HFFc6 (cell line): ENCODE measurements around the gene PTPRK. TPM values are rescaled to one million over a fixed set of nuclear protein-coding genes. Genes with fewer than 3 reads are reported as not detected.

Source experiments
- DNase-seq: peaks from one replicate; pipeline ENCODE4 v3.0.0-alpha.2; 2018
- H3K27ac Mint-ChIP-seq: 2 replicates; pipeline ENCODE4 v1.8.0; 2020; ENCODE audit warnings: mild to moderate bottlenecking, mixed read lengths
- H3K27me3 Mint-ChIP-seq: 2 replicates; pipeline ENCODE4 v1.8.0; 2021; ENCODE audit warnings: mild to moderate bottlenecking, moderate library complexity, mixed read lengths; ENCODE audit not compliant: insufficient read depth
- H3K36me3 Mint-ChIP-seq: 2 replicates; pipeline ENCODE4 v1.8.0; 2021; ENCODE audit warnings: low read depth, mixed read lengths
- H3K4me1 Mint-ChIP-seq: 2 replicates; pipeline ENCODE4 v1.8.0; 2020; ENCODE audit warnings: low read depth, mixed read lengths
- H3K4me3 Mint-ChIP-seq: 2 replicates; pipeline ENCODE4 v1.8.0; 2020; ENCODE audit warnings: mild to moderate bottlenecking, moderate library complexity, mixed read lengths
- H3K9me3 Mint-ChIP-seq: 2 replicates; pipeline ENCODE4 v1.8.0; 2020; ENCODE audit warnings: mild to moderate bottlenecking, mixed read lengths
- CTCF ChIP-seq: fragments of 200-600 bp; sonication (generic); IDR thresholded peaks from 2 replicates; pipeline ENCODE4 v1.5.0; 2021; ENCODE audit warnings: antibody characterized with exemption, mild to moderate bottlenecking
- total RNA-seq, 6 experiments: library from RNA; stranded (reverse); fragmentation: NEBNext Ultra II Directional; extraction: Animal tissue kit (Norgen Biotek cat#: 25700); gene quantifications; 2 replicates in 1 of 6; 3 replicates in 5 of 6; pipeline ENCODE4 v1.2.3, GENCODE V29; 2021

Gene PTPRK
- total RNA-seq, 6 experiments from 2014 or later: 92.8 to 104 (median 97.3) TPM

- TF ChIP-seq CTCF: no peak
- Mint-ChIP-seq H3K36me3 (peaks cover 21% of the 10 kb centered on the region), H3K27ac (no peak overlapping the region), H3K4me3 (no peak overlapping the region), H3K9me3 (no peaks in the 10 kb centered on the region), H3K27me3 (no peaks in the 10 kb centered on the region), H3K4me1 (peaks cover 8% of the 10 kb centered on the region; the same call in 1 of the 2 replicates)
- DNase-seq: no peak
Measured at GRCh38 chr6:128186729-128187128, 333.7 kb downstream of the PTPRK start.

GRCh38 chr6:128179876-128180438 lies 340.4 kb downstream of the PTPRK start:
- peaks cover 14% of the 10 kb centered on the region for H3K36me3 Mint-ChIP-seq
- H3K27ac Mint-ChIP-seq: no peak overlapping the region
- TF ChIP-seq CTCF: no peak
- no peaks in the 10 kb centered on the region for H3K9me3 Mint-ChIP-seq
- H3K4me1 Mint-ChIP-seq: peaks cover 10% of the 10 kb centered on the region
- DNase-seq: no peak
- no peaks in the 10 kb centered on the region for H3K27me3 Mint-ChIP-seq
- H3K4me3 Mint-ChIP-seq: no peak overlapping the region

GRCh38 chr6:128174724-128175123 lies 345.7 kb downstream of the PTPRK start:
- Mint-ChIP-seq H3K27me3 (no peaks in the 10 kb centered on the region), H3K9me3 (no peaks in the 10 kb centered on the region), H3K36me3 (peaks cover 7% of the 10 kb centered on the region; the same call in 1 of the 2 replicates), H3K4me1 (peaks cover 23% of the 10 kb centered on the region), H3K4me3 (no peak overlapping the region), H3K27ac (no peak overlapping the region)
- TF ChIP-seq CTCF: no peak
- DNase-seq: no peak

- Mint-ChIP-seq H3K9me3 (no peaks in the 10 kb centered on the region), H3K27ac (no peak overlapping the region), H3K36me3 (peaks cover 7% of the 10 kb centered on the region; the same call in 1 of the 2 replicates), H3K27me3 (no peaks in the 10 kb centered on the region), H3K4me1 (peaks cover 27% of the 10 kb centered on the region), H3K4me3 (no peak overlapping the region)
- TF ChIP-seq CTCF: no peak
- DNase-seq: no peak
Measured at GRCh38 chr6:128172752-128173682, 347.4 kb downstream of the PTPRK start.

- peaks cover 7% of the 10 kb centered on the region; the same call in 1 of the 2 replicates for H3K36me3 Mint-ChIP-seq
- no peak overlapping the region for H3K4me3 Mint-ChIP-seq
- H3K27me3 Mint-ChIP-seq: no peaks in the 10 kb centered on the region
- peaks cover 35% of the 10 kb centered on the region for H3K4me1 Mint-ChIP-seq
- DNase-seq: no peak
- TF ChIP-seq CTCF: no peak
- no peak overlapping the region for H3K27ac Mint-ChIP-seq
- no peaks in the 10 kb centered on the region for H3K9me3 Mint-ChIP-seq
Measured at GRCh38 chr6:128172081-128172480, 348.3 kb downstream of the PTPRK start.
